GM18909 (cell line): ENCODE data around the gene MATK.
"Not testable (repeated sequence)": the region's sequence is repeated elsewhere in the genome, so short reads cannot be mapped to it uniquely, and the experiment has no call there.

Source experiments
- ATAC-seq: cut with Tn5 transposase; IDR thresholded peaks from one replicate; pipeline ENCODE4 v1.9.1; 2021; ENCODE audit warnings: mild to moderate bottlenecking; ENCODE audit not compliant: unreplicated experiment, poor library complexity

The MATK gene

GRCh38 chr19:3757705-3758104 is 28.5 kb downstream of the MATK start:
- ATAC-seq = not testable (repeated sequence)

GRCh38 chr19:3753631-3754410 is 32.4 kb downstream of the MATK start:
- no peak for ATAC-seq

GRCh38 chr19:3752492-3752891 is 33.7 kb downstream of the MATK start:
- ATAC-seq = no peak

GRCh38 chr19:3751236-3751635 is 34.9 kb downstream of the MATK start:
- ATAC-seq = no peak

GRCh38 chr19:3750211-3750610 is 36.0 kb downstream of the MATK start:
- ATAC-seq = no peak

- ATAC-seq = no peak
Measured at GRCh38 chr19:3748965-3749364, 37.2 kb downstream of the MATK start.

- no peak for ATAC-seq
Measured at GRCh38 chr19:3746371-3747056, 39.7 kb downstream of the MATK start.

GRCh38 chr19:3745363-3746045 is 40.7 kb downstream of the MATK start:
- ATAC-seq = no peak

- no peak for ATAC-seq
Measured at GRCh38 chr19:3743486-3743885, 42.7 kb downstream of the MATK start.

- no peak for ATAC-seq
Measured at GRCh38 chr19:3740431-3740830, 45.8 kb downstream of the MATK start.

GRCh38 chr19:3738477-3739220 is 47.5 kb downstream of the MATK start:
- ATAC-seq = no peak

- no peak for ATAC-seq
Measured at GRCh38 chr19:3737487-3738205, 48.5 kb downstream of the MATK start.

- ATAC-seq = no peak
Measured at GRCh38 chr19:3736106-3736724, 50.0 kb downstream of the MATK start.

GRCh38 chr19:3734310-3734600 is 51.9 kb downstream of the MATK start:
- ATAC-seq = no peak

GRCh38 chr19:3733549-3734309 is 52.5 kb downstream of the MATK start:
- no peak for ATAC-seq

- ATAC-seq = no peak
Measured at GRCh38 chr19:3732108-3732507, 54.1 kb downstream of the MATK start.

GRCh38 chr19:3730457-3730958 is 55.7 kb downstream of the MATK start:
- no peak for ATAC-seq
